ENCODE measurements around the gene LASP1. TPM values are rescaled to one million over a fixed set of nuclear protein-coding genes. Genes with fewer than 3 reads are reported as not detected.
A peak's percentile ranks its signal among the peaks of the same experiment; 100 is the strongest.

The LASP1 gene
- total RNA-seq, 4 donors from 2014 or later: 110 to 165 (median 137) TPM

DNA sequence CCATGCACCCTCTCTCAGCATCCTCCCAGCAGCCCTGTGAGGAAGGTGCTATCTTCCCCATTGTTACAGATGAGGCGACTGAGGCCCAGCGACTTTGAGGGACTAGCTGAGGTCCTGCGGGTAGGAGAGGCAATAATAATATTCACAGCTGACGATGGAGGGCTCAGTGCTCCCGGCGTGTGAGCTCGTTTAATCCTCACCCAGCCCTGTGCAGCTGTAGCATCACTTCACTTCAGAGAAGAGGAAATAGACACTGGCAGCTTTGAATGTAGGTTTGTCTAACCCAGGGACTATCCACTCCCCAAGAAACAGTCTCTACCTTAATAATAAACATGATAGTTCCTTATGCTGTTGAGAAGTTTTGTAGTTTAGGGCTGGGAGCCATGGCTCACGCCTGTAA, 21.6 kb downstream of the LASP1 start:
- DNase-seq (ENCODE audit: low spot score in 2 of 2): no peak
- H3K4me3 ChIP-seq: no peak overlapping the region
- H3K27me3 ChIP-seq: no peaks in the 10 kb centered on the region
- no peaks in the 10 kb centered on the region for H3K9me3 ChIP-seq
- peaks cover 0 to 90% (median 48%) of the 10 kb centered on the region in 4 donors for H3K4me1 ChIP-seq
- H3K36me3 ChIP-seq: peaks cover 4 to 71% (median 4%) of the 10 kb centered on the region in 3 donors
- 72 to 78% methylated on average over 8 of the region's 8 CpGs for WGBS, 2 donors
- H3K27ac ChIP-seq: peak overlapping the region in 1 of 4 donors; percentile 46
- TF ChIP-seq, protein P1, sequence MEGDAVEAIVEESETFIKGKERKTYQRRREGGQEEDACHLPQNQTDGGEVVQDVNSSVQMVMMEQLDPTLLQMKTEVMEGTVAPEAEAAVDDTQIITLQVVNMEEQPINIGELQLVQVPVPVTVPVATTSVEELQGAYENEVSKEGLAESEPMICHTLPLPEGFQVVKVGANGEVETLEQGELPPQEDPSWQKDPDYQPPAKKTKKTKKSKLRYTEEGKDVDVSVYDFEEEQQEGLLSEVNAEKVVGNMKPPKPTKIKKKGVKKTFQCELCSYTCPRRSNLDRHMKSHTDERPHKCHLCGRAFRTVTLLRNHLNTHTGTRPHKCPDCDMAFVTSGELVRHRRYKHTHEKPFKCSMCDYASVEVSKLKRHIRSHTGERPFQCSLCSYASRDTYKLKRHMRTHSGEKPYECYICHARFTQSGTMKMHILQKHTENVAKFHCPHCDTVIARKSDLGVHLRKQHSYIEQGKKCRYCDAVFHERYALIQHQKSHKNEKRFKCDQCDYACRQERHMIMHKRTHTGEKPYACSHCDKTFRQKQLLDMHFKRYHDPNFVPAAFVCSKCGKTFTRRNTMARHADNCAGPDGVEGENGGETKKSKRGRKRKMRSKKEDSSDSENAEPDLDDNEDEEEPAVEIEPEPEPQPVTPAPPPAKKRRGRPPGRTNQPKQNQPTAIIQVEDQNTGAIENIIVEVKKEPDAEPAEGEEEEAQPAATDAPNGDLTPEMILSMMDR (IDR thresholded peaks at IDR 0.05): no peak
- no peak for TF ChIP-seq POLR2A (IDR thresholded peaks at IDR 0.05)
- no peak for TF ChIP-seq EP300 (IDR thresholded peaks at IDR 0.05)

DNA sequence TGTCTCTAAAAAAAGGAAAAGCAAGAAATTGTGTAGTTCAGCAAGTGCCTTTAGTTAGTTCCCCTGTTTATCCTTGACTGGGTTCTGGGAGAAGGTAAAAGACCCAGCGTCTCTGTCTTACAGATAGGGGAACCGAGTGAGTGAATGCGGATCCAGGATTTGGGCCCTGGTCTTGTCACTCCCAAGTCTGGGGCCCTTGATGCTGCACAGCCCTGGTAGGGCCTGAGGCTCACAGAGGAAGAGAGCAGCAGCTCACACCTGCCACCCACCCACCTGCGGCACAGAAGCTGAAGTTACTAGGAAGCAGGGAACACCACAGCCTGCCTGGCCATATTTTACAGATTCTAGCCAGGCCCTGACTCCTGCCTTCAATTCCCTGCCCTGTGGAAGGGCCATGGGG, 22.2 kb downstream of the LASP1 start:
- 80 to 84% methylated on average over 3 to 4 of the region's 4 CpGs for WGBS, 2 donors
- Histone ChIP-seq H3K27me3 (no peaks in the 10 kb centered on the region), H3K9me3 (no peaks in the 10 kb centered on the region), H3K4me1 (peaks cover 0 to 90% (median 48%) of the 10 kb centered on the region in 4 donors), H3K4me3 (no peak overlapping the region), H3K27ac (peak overlapping the region in 1 of 4 donors; percentile 22), H3K36me3 (peaks cover 4 to 70% (median 4%) of the 10 kb centered on the region in 3 donors)
- DNase-seq (ENCODE audit: low spot score in 2 of 2): no peak
- TF ChIP-seq EP300 (IDR thresholded peaks at IDR 0.05): no peak
- no peak for TF ChIP-seq POLR2A (IDR thresholded peaks at IDR 0.05)
- TF ChIP-seq, protein P1 (IDR thresholded peaks at IDR 0.05): no peak

- Histone ChIP-seq H3K4me3 (no peak overlapping the region), H3K27ac (no peak overlapping the region), H3K27me3 (no peaks in the 10 kb centered on the region), H3K9me3 (no peaks in the 10 kb centered on the region), H3K4me1 (peaks cover 0 to 90% (median 50%) of the 10 kb centered on the region in 4 donors), H3K36me3 (peaks cover 4 to 65% (median 4%) of the 10 kb centered on the region in 3 donors)
- 66 to 78% methylated on average over 13 of the region's 13 CpGs for WGBS, 2 donors
- DNase-seq (ENCODE audit: low spot score in 2 of 2): no peak
- TF ChIP-seq POLR2A (IDR thresholded peaks at IDR 0.05) (no peak), EP300 (IDR thresholded peaks at IDR 0.05) (no peak)
- TF ChIP-seq, protein P1 (IDR thresholded peaks at IDR 0.05): no peak
These were observed 22.8 kb downstream of the LASP1 start for GRCh38 chr17:38892620-38893019.

- peaks cover 4 to 67% (median 4%) of the 10 kb centered on the region in 3 donors for H3K36me3 ChIP-seq
- H3K27me3 ChIP-seq: no peaks in the 10 kb centered on the region
- no peaks in the 10 kb centered on the region for H3K9me3 ChIP-seq
- 29 to 45% methylated on average over 5 of the region's 5 CpGs for WGBS, 2 donors
- peaks cover 0 to 90% (median 53%) of the 10 kb centered on the region in 4 donors for H3K4me1 ChIP-seq
- DNase-seq (ENCODE audit: low spot score in 2 of 2): no peak
- H3K4me3 ChIP-seq: no peak overlapping the region
- TF ChIP-seq POLR2A (IDR thresholded peaks at IDR 0.05) (no peak), EP300 (IDR thresholded peaks at IDR 0.05) (no peak)
- TF ChIP-seq, protein P1 (IDR thresholded peaks at IDR 0.05): no peak
- H3K27ac ChIP-seq: peak overlapping the region in 3 of 4 donors; percentile 37 to 77 (median 66)
These were observed 23.3 kb downstream of the LASP1 start for GRCh38 chr17:38893113-38893512.

DNA sequence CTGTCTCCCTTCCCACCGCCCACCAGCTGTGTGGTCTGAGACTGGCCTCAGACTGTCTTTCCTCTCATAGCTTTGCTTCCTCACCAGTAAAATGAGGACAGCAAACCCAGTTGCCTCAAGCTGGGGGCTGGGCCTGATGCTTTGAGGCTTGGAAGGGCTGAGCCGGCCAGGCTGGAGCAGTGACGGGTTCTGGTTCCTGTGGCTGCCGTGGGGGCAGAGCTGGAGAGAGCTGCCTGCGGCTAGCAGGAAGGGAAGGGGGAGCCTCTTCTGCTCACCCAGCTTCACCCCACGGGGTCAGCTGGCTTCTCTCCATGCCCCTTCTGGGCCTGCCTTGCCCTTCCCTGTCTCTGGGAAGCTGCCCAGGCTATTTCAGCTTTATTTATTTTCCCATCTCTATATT, 23.7 kb downstream of the LASP1 start:
- H3K9me3 ChIP-seq: no peaks in the 10 kb centered on the region
- DNase-seq (ENCODE audit: low spot score in 2 of 2): no peak
- no peak overlapping the region for H3K4me3 ChIP-seq
- WGBS, 2 donors: 10 to 17% methylated on average over 3 to 6 of the region's 6 CpGs
- no peak for TF ChIP-seq EP300 (IDR thresholded peaks at IDR 0.05)
- TF ChIP-seq, protein P1 (IDR thresholded peaks at IDR 0.05): no peak
- no peak for TF ChIP-seq POLR2A (IDR thresholded peaks at IDR 0.05)
- peaks cover 4 to 71% (median 4%) of the 10 kb centered on the region in 3 donors for H3K36me3 ChIP-seq
- no peaks in the 10 kb centered on the region for H3K27me3 ChIP-seq
- H3K4me1 ChIP-seq: peaks cover 0 to 90% (median 55%) of the 10 kb centered on the region in 4 donors
- peak overlapping the region; percentile 6 to 77 (median 52) for H3K27ac ChIP-seq

Data from tibial nerve (tissue), 4 donors.